Measurements from ENCODE around the gene CCM2. TPM values are rescaled to one million over a fixed set of nuclear protein-coding genes. Genes with fewer than 3 reads are reported as not detected.

CCM2 gene
- polyA plus RNA-seq, 2 of the 4 experiments (the other 2 are of a cell fraction): 18.9 to 34.6 TPM

- no peaks in the 10 kb centered on the region for H3K9me3 ChIP-seq
- no peak for FAIRE-seq
- TF ChIP-seq RFX5 (IDR thresholded peaks at IDR 0.05) (no peak), ZC3H11A (IDR thresholded peaks at IDR 0.05) (no peak), RCOR1 (IDR thresholded peaks at IDR 0.05; ENCODE audit: low read depth, low read length) (no peak), FOSL2 (IDR thresholded peaks at IDR 0.05) (no peak), FOSL2 (CRISPR knock-in tag; IDR thresholded peaks at IDR 0.05) (no peak), HMGXB4 (CRISPR knock-in tag; IDR thresholded peaks at IDR 0.05; ENCODE audit: borderline replicate concordance) (no peak), CHD2 (IDR thresholded peaks at IDR 0.05; ENCODE audit: low read length, partially characterized antibody) (no peak), POLR2AphosphoS2 (conservative IDR thresholded peaks at IDR 0.05; ENCODE audit: low read length) (no peak)
- no peaks in the 10 kb centered on the region for H3K4me1 ChIP-seq
- no peak for DNase-seq (ENCODE audit: low read depth in 1 of 2, low spot score in 1 of 2)
- POLR2A ChIA-PET: no interaction called here
- WGBS (ENCODE audit: missing lambda C conversion rate): 92% methylated on average over 1 of the region's 1 CpG
- no peak overlapping the region for H3K4me2 ChIP-seq
- H3K27ac ChIP-seq: no peak overlapping the region
- CTCF ChIA-PET: interaction anchor here (0.7 to 0.9 kb wide), 3 partner anchors 10 to 52 kb away, joined by 3 to 6 read pairs (median 4); no protein-coding TSS in a partner anchor
- no peak overlapping the region for H3K4me3 ChIP-seq
- ATAC-seq: no peak
These were observed 26.0 kb downstream of the CCM2 start for GRCh38 chr7:45026013-45026412.

GRCh38 chr7:45026984-45027773, 27.2 kb downstream of the CCM2 start:
- ChIA-PET POLR2A (no interaction called here), CTCF (no interaction called here)
- no peak for TF ChIP-seq TP53 (CRISPR knock-in tag; IDR thresholded peaks at IDR 0.05)
- no peak for TF ChIP-seq MAFK (IDR thresholded peaks at IDR 0.05; ENCODE audit: partially characterized antibody)
- no peak for TF ChIP-seq NR3C1 (IDR thresholded peaks at IDR 0.05)
- TF ChIP-seq CTCF (IDR thresholded peaks at IDR 0.05): no peak
- no peak for TF ChIP-seq PHF8 (IDR thresholded peaks at IDR 0.05; ENCODE audit: borderline replicate concordance, low read depth)
- no peak for TF ChIP-seq MAX (IDR thresholded peaks at IDR 0.05)
- no peak for TF ChIP-seq ATOH8 (CRISPR knock-in tag; IDR thresholded peaks at IDR 0.05; ENCODE audit: low read depth)
- H3K9me3 ChIP-seq: no peaks in the 10 kb centered on the region
- no peak overlapping the region for H3K4me2 ChIP-seq
- FAIRE-seq: no peak
- DNase-seq (ENCODE audit: low read depth in 1 of 2, low spot score in 1 of 2): no peak
- no peak overlapping the region for H3K27ac ChIP-seq
- no peak for ATAC-seq
- WGBS (ENCODE audit: missing lambda C conversion rate): 94% methylated on average over 10 of the region's 10 CpGs
- no peaks in the 10 kb centered on the region for H3K4me1 ChIP-seq
- H3K4me3 ChIP-seq: no peak overlapping the region

GRCh38 chr7:45027774-45028114, 27.7 kb downstream of the CCM2 start:
- no peak overlapping the region for H3K27ac ChIP-seq
- H3K4me2 ChIP-seq: no peak overlapping the region
- CTCF ChIA-PET: no interaction called here
- H3K4me3 ChIP-seq: no peak overlapping the region
- no peaks in the 10 kb centered on the region for H3K9me3 ChIP-seq
- 96% methylated on average over 4 of the region's 4 CpGs for WGBS (ENCODE audit: missing lambda C conversion rate)
- H3K4me1 ChIP-seq: no peaks in the 10 kb centered on the region
- DNase-seq (ENCODE audit: low read depth in 1 of 2, low spot score in 1 of 2) (no peak), FAIRE-seq (no peak), ATAC-seq (no peak)
- TF ChIP-seq EP300 (IDR thresholded peaks at IDR 0.05) (no peak), HOXB5 (CRISPR knock-in tag; IDR thresholded peaks at IDR 0.05) (no peak), HMGXB4 (CRISPR knock-in tag; IDR thresholded peaks at IDR 0.05; ENCODE audit: borderline replicate concordance) (no peak), JUN (IDR thresholded peaks at IDR 0.05) (no peak), CHD2 (IDR thresholded peaks at IDR 0.05; ENCODE audit: low read length, partially characterized antibody) (no peak), EHF (CRISPR knock-in tag; IDR thresholded peaks at IDR 0.05) (no peak), TFCP2L1 (CRISPR knock-in tag; IDR thresholded peaks at IDR 0.05) (no peak), RFX5 (IDR thresholded peaks at IDR 0.05) (no peak), RCOR1 (IDR thresholded peaks at IDR 0.05; ENCODE audit: low read depth, low read length) (no peak), CBX2 (IDR thresholded peaks at IDR 0.05; ENCODE audit: borderline replicate concordance, low read depth) (no peak), USF2 (IDR thresholded peaks at IDR 0.05) (no peak), GATA3 (IDR thresholded peaks at IDR 0.05; ENCODE audit: borderline replicate concordance) (no peak), JUNB (IDR thresholded peaks at IDR 0.05) (no peak), EHMT2 (IDR thresholded peaks at IDR 0.05; ENCODE audit: low read depth) (no peak), SMC3 (IDR thresholded peaks at IDR 0.05) (no peak), MAZ (IDR thresholded peaks at IDR 0.05; ENCODE audit: borderline replicate concordance, low read depth, low read length) (no peak)
- POLR2A ChIA-PET: no interaction called here

Data from A549 (cell line).